HG02571 (cell line): ENCODE results near the gene DDR1.
"Not testable (repeated sequence)": the region's sequence is repeated elsewhere in the genome, so short reads cannot be mapped to it uniquely, and the experiment has no call there.

Experiments used
- ATAC-seq: cut with Tn5 transposase; IDR thresholded peaks from one replicate; pipeline ENCODE4 v1.9.1; 2021; ENCODE audit warnings: mild to moderate bottlenecking, moderate library complexity; ENCODE audit not compliant: unreplicated experiment

DDR1 gene

GRCh38 chr6:30852459-30852858, 31.9 kb upstream of the DDR1 start:
- not testable (repeated sequence) for ATAC-seq

GRCh38 chr6:30854285-30855040, 29.9 kb upstream of the DDR1 start:
- ATAC-seq: no peak

- ATAC-seq: no peak
Observed at GRCh38 chr6:30855429-30856075, 28.8 kb upstream of the DDR1 start.

- no peak for ATAC-seq
Observed at GRCh38 chr6:30857112-30857511, 27.2 kb upstream of the DDR1 start.

- no peak for ATAC-seq
Observed at GRCh38 chr6:30857549-30857948, 26.8 kb upstream of the DDR1 start.

- not testable (repeated sequence) for ATAC-seq
Observed at GRCh38 chr6:30859726-30860125, 24.6 kb upstream of the DDR1 start.

GRCh38 chr6:30861257-30862048, 22.9 kb upstream of the DDR1 start:
- ATAC-seq: no peak

GRCh38 chr6:30862156-30862875, 22.0 kb upstream of the DDR1 start:
- ATAC-seq: no peak

- ATAC-seq: no peak
Observed at GRCh38 chr6:30864325-30864724, 20.0 kb upstream of the DDR1 start.

- not testable (repeated sequence) for ATAC-seq
Observed at GRCh38 chr6:30869241-30869749, 15.0 kb upstream of the DDR1 start.

GRCh38 chr6:30870546-30870945, 13.8 kb upstream of the DDR1 start:
- no peak for ATAC-seq

GRCh38 chr6:30871592-30872183, 12.6 kb upstream of the DDR1 start:
- no peak for ATAC-seq

GRCh38 chr6:30873137-30873640, 11.1 kb upstream of the DDR1 start:
- ATAC-seq: no peak

GRCh38 chr6:30873795-30874194, 10.5 kb upstream of the DDR1 start:
- ATAC-seq: not testable (repeated sequence)

- no peak for ATAC-seq
Observed at GRCh38 chr6:30875244-30876038, 8.9 kb upstream of the DDR1 start.

- no peak for ATAC-seq
Observed at GRCh38 chr6:30876039-30876730, 8.1 kb upstream of the DDR1 start.

GRCh38 chr6:30877419-30878262, 6.7 kb upstream of the DDR1 start:
- ATAC-seq: no peak
